ENCODE results near the gene LPAR6. TPM values are rescaled to one million over a fixed set of nuclear protein-coding genes. Genes with fewer than 3 reads are reported as not detected.

LPAR6 gene
- total RNA-seq, 1 experiment from 2014 or later: 3.9 TPM

- Mint-ChIP-seq H3K36me3 (peaks cover 3% of the 10 kb centered on the region; the same call in 1 of the 2 replicates), H3K4me1 (peaks cover 6% of the 10 kb centered on the region), H3K27ac (no peak overlapping the region), H3K9me3 (no peaks in the 10 kb centered on the region), H3K4me3 (no peak overlapping the region), H3K27me3 (ENCODE audit: low read depth) (no peaks in the 10 kb centered on the region)
- DNase-seq (ENCODE audit: low spot score) (no peak), ATAC-seq (no peak; the same call in 1 of the 2 replicates)
- CTCF ChIA-PET: no interaction called here
- TF ChIP-seq NFE2L1 (CRISPR knock-in tag; IDR thresholded peaks at IDR 0.05) (no peak), HMGA2 (CRISPR knock-in tag; IDR thresholded peaks at IDR 0.05) (no peak), PRRX2 (CRISPR knock-in tag; IDR thresholded peaks at IDR 0.05) (no peak), CREB1 (CRISPR knock-in tag; IDR thresholded peaks at IDR 0.05) (no peak), SOX15 (CRISPR knock-in tag; IDR thresholded peaks at IDR 0.05) (no peak)
- POLR2A ChIA-PET: no interaction called here
Observed at GRCh38 chr13:48457578-48458242, 44.8 kb upstream of the LPAR6 start.

- H3K27me3 Mint-ChIP-seq (ENCODE audit: low read depth): no peaks in the 10 kb centered on the region
- H3K4me3 Mint-ChIP-seq: no peak overlapping the region
- ATAC-seq (no peak), DNase-seq (ENCODE audit: low spot score) (no peak)
- peaks cover 6% of the 10 kb centered on the region for H3K4me1 Mint-ChIP-seq
- POLR2A ChIA-PET: no interaction called here
- no peak overlapping the region for H3K27ac Mint-ChIP-seq
- peaks cover 3% of the 10 kb centered on the region; the same call in 1 of the 2 replicates for H3K36me3 Mint-ChIP-seq
- H3K9me3 Mint-ChIP-seq: no peaks in the 10 kb centered on the region
- CTCF ChIA-PET: no interaction called here
- no peak for TF ChIP-seq HMGXB4 (CRISPR knock-in tag; IDR thresholded peaks at IDR 0.05)
- no peak for TF ChIP-seq FOXP1 (CRISPR knock-in tag; IDR thresholded peaks at IDR 0.05; ENCODE audit: borderline replicate concordance)
- TF ChIP-seq RORB (CRISPR knock-in tag; IDR thresholded peaks at IDR 0.05): no peak
- TF ChIP-seq ZNF532 (CRISPR knock-in tag; IDR thresholded peaks at IDR 0.05; ENCODE audit: borderline replicate concordance): no peak
- TF ChIP-seq PREB (CRISPR knock-in tag; IDR thresholded peaks at IDR 0.05; ENCODE audit: borderline replicate concordance): no peak
- no peak for TF ChIP-seq ATF1 (CRISPR knock-in tag; IDR thresholded peaks at IDR 0.05)
- no peak for TF ChIP-seq AR (CRISPR knock-in tag; IDR thresholded peaks at IDR 0.05)
- no peak for TF ChIP-seq CBFB (CRISPR knock-in tag; IDR thresholded peaks at IDR 0.05; ENCODE audit: low read depth)
- no peak for TF ChIP-seq ZNF121 (CRISPR knock-in tag; IDR thresholded peaks at IDR 0.05)
- TF ChIP-seq KAT7 (CRISPR knock-in tag; IDR thresholded peaks at IDR 0.05; ENCODE audit: borderline replicate concordance): no peak
- no peak for TF ChIP-seq ZNF512 (CRISPR knock-in tag; IDR thresholded peaks at IDR 0.05; ENCODE audit: borderline replicate concordance)
- no peak for TF ChIP-seq IRF2 (CRISPR knock-in tag; IDR thresholded peaks at IDR 0.05; ENCODE audit: borderline replicate concordance, low read depth)
- no peak for TF ChIP-seq JUN (CRISPR knock-in tag; IDR thresholded peaks at IDR 0.05)
- TF ChIP-seq TEAD1 (CRISPR knock-in tag; IDR thresholded peaks at IDR 0.05): no peak
- TF ChIP-seq NR1H2 (CRISPR knock-in tag; IDR thresholded peaks at IDR 0.05): no peak
- no peak for TF ChIP-seq ATF2 (CRISPR knock-in tag; IDR thresholded peaks at IDR 0.05; ENCODE audit: borderline replicate concordance, low read depth)
- no peak for TF ChIP-seq MLX (CRISPR knock-in tag; IDR thresholded peaks at IDR 0.05)
Observed at GRCh38 chr13:48456546-48456945, 43.6 kb upstream of the LPAR6 start.

Data from WTC11 (cell line).